GM19324 (cell line): ENCODE data around the gene SLC38A8.

ENCODE experiments used
- ATAC-seq: cut with Tn5 transposase; IDR thresholded peaks from one replicate; pipeline ENCODE4 v1.9.1; 2021; ENCODE audit warnings: mild to moderate bottlenecking, moderate library complexity; ENCODE audit not compliant: unreplicated experiment, low FRiP score

SLC38A8 gene

GRCh38 chr16:84033251-84034195, 9.1 kb downstream of the SLC38A8 start:
- no peak for ATAC-seq

- ATAC-seq, result no peak
These were observed 10.0 kb downstream of the SLC38A8 start for GRCh38 chr16:84032458-84033178.

- no peak for ATAC-seq
These were observed 11.0 kb downstream of the SLC38A8 start for GRCh38 chr16:84031556-84031955.

DNA sequence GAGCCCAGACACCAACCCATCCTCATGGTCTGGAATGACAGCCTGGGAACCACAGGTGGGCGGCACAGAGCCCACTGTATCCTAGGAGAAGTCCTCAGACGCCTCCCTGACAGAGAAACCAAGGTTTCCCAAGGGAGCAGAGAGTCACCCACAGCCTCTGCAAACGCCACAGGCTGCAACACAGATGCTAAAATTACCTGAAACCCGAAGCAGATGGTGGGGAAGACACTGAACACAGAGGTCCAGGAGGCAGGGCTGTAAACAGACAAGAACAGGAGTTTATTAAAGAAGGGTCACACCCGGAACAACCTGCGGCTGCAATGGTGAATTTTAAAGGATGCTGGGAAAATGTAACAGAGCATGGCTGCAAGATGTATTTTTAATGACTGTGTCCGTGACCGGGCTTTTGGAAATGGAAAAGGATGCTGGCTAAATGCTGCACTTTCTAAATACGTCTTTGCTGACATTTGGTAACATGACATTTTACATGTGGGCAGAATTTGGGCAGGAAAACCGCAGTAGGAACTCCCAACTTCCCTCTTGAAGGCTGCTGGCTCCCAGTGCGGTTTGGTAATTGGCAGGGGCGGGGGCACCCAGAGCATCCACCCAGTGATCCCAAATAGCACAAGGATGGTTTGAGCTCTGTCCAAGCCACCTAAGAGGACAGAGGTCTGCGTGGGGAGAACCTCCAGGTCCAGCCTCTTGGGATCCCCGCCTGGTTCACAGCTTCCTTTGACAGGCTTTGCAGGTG, 13.1 kb downstream of the SLC38A8 start:
- no peak for ATAC-seq

- ATAC-seq, result no peak
These were observed 15.0 kb downstream of the SLC38A8 start for GRCh38 chr16:84027625-84028024.

DNA sequence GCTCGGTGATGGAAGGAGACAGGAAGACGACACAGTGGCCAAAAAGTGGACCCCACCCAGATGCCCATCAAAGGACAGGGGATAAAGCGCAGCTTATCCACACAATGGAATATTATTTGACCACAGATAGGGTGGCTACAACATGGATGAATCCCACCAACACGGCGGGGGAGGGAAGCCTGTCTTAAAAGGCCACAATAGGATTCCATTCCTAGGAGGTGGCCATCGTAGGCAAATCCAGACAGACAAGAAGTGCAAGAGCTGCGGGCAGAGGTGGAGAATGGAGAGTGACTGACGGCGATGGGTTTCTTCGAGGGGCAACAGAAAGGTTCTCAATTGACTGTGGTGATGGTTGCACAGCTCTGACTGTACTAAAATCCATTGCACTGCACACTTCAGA, 16.0 kb downstream of the SLC38A8 start:
- no peak for ATAC-seq

DNA sequence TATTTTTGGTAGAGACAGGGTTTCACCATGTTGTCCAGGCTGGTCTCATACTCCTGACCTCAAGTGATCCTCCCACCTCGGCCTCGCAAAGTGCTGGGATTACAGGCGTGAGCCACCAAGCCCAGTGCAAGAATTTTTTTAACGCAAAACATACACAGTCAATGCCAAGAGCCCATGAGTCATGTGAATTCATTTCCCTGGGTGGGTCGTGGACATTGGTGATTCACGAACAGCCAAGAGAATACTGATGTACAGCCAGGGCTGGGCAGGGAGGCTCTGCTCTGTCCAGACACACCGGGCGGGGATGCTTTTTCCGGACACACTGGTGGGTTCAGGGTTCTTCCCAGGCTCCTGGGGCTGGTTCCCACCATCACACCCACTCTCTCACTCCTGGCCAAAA, 17.7 kb downstream of the SLC38A8 start:
- ATAC-seq, result no peak

DNA sequence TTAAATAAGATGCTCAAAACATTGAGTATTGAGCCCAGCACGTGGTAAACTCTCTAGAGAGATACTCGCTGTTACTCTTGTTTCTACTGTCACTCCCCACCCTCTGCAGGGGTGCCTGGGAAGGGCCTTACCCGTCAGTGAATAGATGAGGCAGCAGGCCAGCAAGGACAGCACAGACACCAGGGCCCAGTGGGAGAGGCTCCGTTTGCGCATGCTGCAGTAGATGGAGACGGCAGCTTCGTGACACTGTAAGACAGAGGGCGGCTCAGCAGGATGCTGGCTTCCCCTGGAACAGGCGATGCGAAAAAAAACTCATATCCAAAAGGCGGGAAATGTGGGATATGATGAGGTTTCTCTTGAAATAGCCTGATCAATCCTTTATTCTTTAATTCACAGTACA, 20.0 kb downstream of the SLC38A8 start:
- no peak for ATAC-seq

DNA sequence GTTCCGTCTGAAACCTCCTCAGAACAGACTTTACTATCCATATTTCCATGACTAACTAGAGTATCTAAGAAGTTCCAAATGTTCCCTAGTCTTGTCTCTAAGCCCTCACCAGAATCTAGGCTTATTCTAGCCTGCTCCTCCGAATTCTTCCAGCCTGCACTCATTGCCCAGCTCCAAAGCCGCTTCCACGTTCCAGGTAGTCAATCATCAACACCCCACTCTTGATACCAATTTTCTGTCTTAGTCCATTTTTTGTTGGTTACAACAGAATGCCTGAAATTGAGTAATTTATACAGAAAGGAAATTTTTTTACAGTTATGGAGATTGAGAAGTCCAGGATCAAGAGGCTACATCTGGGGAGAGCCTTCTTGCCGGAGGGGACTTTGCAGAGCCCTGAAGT, 21.1 kb downstream of the SLC38A8 start:
- no peak for ATAC-seq

GRCh38 chr16:84020353-84020752, 22.2 kb downstream of the SLC38A8 start:
- no peak for ATAC-seq

DNA sequence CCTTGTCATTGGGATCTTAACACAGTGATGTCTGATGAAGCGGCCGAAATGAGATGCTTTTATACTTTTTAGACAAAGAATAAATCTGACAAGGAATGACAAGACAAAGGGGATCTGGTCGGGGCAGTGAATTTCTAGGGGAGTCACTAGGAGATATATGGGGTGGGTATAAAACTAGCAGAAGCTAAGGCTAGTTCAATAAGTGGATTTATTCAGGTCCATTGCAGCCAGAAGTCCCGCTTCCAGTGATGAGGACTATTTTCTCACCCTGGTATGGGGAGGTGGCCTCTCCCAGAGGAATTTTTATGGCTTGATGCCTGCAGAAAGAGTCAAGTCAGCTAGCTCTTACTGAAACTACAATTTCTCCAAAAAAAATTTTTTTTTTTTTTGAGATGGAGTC, 23.9 kb downstream of the SLC38A8 start:
- no peak for ATAC-seq

DNA sequence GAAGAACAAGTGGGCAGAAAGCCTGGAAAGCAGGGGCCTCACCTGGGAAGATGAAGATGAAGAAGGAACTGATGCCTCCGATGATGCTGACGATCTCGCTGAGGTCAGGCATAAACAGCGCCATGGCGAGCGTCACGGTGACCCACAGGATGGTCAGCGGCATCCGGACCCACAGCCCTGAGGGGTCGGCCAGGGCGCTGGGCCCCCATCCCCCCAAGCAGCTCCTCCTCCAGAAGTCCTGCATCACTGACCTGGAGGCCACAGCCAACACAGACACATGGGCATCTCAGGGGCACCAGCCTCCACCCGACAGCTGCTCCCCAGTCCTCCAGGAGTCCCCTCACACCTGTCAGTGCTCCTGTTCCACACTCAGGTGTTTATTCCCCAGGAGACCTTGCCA, 26.1 kb downstream of the SLC38A8 start:
- ATAC-seq, result no peak

- ATAC-seq, result no peak
These were observed 27.2 kb downstream of the SLC38A8 start for GRCh38 chr16:84015399-84015798.

GRCh38 chr16:84014570-84015327, 27.8 kb downstream of the SLC38A8 start:
- ATAC-seq, result no peak

GRCh38 chr16:84013787-84014569, 28.6 kb downstream of the SLC38A8 start:
- ATAC-seq, result no peak

DNA sequence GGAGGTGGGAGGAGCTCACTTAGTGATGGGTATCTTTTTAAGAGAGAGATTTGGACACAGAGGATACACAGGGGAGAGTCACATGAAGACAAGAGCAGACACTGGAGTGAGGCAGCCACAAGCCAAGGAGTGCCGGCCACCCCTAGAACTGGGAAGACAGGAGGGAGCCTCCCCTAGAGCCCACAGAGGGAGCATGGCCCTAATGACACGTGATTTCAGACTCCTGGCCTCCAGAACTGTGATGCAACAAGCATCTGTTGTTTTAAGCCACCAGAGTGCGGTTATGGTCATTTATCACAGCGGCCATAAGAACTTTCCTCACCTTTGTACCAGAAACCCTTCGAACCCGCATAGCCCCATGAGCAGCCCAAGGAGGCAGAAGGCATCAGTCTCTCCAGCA, 33.3 kb downstream of the SLC38A8 start:
- ATAC-seq, result no peak

DNA sequence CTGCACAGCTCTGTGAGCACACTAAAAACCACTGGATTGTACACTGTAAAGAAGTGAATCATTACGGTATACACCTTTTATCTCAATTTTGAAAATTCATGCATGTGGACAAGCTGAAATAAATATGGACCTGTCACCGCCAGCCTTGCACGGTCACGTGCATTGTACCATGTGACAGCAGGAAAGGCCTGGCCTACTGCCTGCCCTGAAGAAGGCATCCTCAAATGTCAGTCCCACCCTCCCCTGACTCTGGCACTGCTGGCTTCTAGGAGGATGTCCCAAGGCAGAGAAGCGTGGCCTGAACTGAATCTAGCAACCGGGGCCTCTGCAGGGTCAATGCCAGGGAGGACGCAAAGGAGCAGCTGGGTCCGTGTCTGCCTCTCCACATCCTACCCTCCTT, 34.6 kb downstream of the SLC38A8 start:
- no peak for ATAC-seq

DNA sequence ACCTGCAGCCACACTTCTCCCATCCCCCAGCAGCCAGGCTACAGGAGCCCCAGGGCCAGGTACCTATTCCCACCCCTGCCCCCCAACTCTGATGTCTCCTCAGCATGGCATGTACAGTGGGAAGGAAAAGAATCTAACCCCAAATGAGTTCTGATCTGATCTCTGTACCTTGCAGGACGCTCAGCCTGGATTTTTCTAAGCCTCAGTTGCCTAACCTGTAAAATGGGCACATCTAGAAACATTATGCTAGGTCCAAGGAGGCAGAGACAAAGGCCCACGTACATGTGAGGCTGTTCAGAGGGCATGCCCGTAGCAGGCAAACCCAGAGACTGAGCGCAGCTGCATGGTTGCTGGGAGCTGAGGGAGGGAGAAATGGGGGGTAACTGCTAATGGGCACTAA, 35.1 kb downstream of the SLC38A8 start:
- no peak for ATAC-seq

DNA sequence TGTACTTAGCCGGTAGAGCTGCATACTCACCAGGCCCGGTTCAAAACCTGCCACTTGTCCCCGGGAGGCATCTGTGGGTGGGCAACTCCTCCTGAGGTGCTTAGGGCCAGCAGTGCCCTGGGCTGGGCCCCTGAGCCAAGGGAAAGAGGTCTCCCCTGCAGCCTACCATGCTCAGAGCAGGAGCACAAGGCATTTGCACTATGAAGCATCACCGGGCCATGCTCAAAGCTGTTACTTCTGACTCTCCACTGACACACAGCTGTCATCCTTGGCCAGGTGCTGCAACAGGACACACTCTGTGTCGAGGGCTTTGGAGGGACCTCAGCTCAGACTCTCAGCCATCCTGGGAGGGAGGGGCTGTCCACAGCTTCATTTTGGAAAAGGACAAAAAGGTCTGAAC, 37.2 kb downstream of the SLC38A8 start:
- ATAC-seq, result no peak

DNA sequence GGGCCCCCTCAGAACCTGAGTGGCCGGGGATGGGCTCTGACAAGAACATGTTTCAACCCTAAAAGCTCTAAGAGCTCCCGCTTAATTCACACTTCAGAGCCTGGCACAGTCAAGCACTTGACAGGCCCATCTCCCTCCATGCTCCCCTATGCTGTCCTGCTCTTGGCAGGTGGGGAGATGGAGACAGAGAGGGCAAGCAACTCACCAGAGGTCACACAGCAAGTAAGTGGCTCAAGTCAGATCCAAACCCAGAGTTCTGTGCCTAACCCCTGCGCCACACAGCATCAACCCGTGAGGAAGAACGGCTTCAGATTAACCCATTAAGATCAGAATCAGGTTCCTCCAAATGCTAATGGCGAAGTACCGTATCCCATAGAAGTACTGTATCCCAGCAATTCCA, 38.2 kb downstream of the SLC38A8 start:
- no peak for ATAC-seq
